Measurements from ENCODE around the gene MDM1. TPM values are rescaled to one million over a fixed set of nuclear protein-coding genes. Genes with fewer than 3 reads are reported as not detected.

Gene MDM1
- total and polyA plus RNA-seq, 2 donors, result 27.6 to 28.5 TPM

GRCh38 chr12:68374307-68374982, 42.3 kb upstream of the MDM1 start:
- Histone ChIP-seq H3K27ac (ENCODE audit: low read depth in 1 of 2, low read length in 1 of 2) (peak overlapping the region; percentile 10 to 25), H3K27me3 (ENCODE audit: control insufficient read depth in 2 of 2, insufficient read depth in 1 of 2, low read length in 1 of 2) (no peaks in the 10 kb centered on the region), H3K9me3 (ENCODE audit: control insufficient read depth in 2 of 2, insufficient read depth in 1 of 2, low read length in 1 of 2) (no peaks in the 10 kb centered on the region), H3K36me3 (ENCODE audit: control insufficient read depth in 2 of 2, insufficient read depth in 2 of 2, low read length in 1 of 2) (no peaks in the 10 kb centered on the region), H3K4me3 (ENCODE audit: low read length in 2 of 2) (no peak overlapping the region), H3K4me1 (ENCODE audit: control insufficient read depth in 2 of 2, insufficient read depth in 2 of 2, low read length in 2 of 2) (peaks cover 5 to 32% of the 10 kb centered on the region in 2 donors)
- 89% methylated on average over 10 of the region's 10 CpGs for WGBS
- DNase-seq (ENCODE audit: low read depth in 6 of 9, low spot score in 9 of 9), result no peak

DNA sequence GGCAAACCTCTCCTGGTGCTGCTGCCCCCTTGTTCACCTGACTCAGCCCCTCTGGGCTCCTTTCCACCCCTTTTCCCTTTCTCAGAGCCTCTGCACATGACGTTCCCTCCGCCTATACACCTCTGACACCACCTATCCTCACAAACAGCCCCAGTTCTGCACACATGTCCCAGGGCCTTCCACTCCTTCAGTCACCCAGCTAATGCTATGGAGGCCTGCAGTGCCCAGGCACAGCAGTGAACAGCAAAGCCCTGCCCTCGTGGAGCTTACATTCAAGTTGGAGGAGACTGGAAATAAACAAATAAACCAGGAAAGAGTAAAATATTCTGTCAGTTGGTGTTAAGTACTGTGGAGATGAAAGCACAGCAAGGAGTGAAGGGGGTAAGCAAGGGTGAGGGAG, 38.5 kb upstream of the MDM1 start:
- WGBS, result 96% methylated on average over 3 of the region's 3 CpGs
- DNase-seq (ENCODE audit: low read depth in 6 of 9, low spot score in 9 of 9), result no peak
- Histone ChIP-seq H3K4me1 (ENCODE audit: control insufficient read depth in 2 of 2, insufficient read depth in 2 of 2, low read length in 2 of 2) (peaks cover 5 to 43% of the 10 kb centered on the region in 2 donors), H3K9me3 (ENCODE audit: control insufficient read depth in 2 of 2, insufficient read depth in 1 of 2, low read length in 1 of 2) (no peaks in the 10 kb centered on the region), H3K27ac (ENCODE audit: low read depth in 1 of 2, low read length in 1 of 2) (no peak overlapping the region), H3K36me3 (ENCODE audit: control insufficient read depth in 2 of 2, insufficient read depth in 2 of 2, low read length in 1 of 2) (no peaks in the 10 kb centered on the region), H3K4me3 (ENCODE audit: low read length in 2 of 2) (no peak overlapping the region), H3K27me3 (ENCODE audit: control insufficient read depth in 2 of 2, insufficient read depth in 1 of 2, low read length in 1 of 2) (no peaks in the 10 kb centered on the region)

DNA sequence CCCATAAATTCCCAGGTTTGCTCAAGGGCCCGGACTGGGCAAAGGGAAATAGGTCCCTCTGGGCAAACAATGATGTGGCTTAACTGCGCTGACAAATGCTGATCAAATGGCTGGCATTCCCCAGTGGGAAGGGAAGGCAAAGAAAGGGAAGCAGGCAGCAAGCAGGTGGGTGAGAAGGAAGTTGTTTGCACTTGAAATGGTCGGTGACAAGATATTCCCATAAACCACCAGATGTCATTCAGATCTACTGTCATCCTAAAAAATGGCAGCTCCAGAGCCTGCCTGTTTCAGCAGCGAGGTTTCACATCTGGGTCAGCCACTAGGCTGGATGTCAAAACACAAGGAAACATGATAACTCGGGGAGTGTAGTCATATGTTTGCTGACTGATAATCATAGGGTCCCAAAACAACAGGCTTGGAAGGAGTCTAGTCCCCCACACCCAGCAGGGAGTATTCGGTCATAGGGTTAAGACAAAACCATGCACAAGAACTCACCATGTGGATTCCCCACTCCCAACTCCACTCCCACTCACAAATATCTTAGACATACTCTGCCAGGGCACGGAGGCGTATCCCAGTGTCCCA, 37.9 kb upstream of the MDM1 start:
- H3K9me3 ChIP-seq (ENCODE audit: control insufficient read depth in 2 of 2, insufficient read depth in 1 of 2, low read length in 1 of 2), result no peaks in the 10 kb centered on the region
- H3K4me3 ChIP-seq (ENCODE audit: low read length in 2 of 2), result no peak overlapping the region
- H3K27ac ChIP-seq (ENCODE audit: low read depth in 1 of 2, low read length in 1 of 2), result no peak overlapping the region
- H3K4me1 ChIP-seq (ENCODE audit: control insufficient read depth in 2 of 2, insufficient read depth in 2 of 2, low read length in 2 of 2), result peaks cover 9 to 46% of the 10 kb centered on the region in 2 donors
- no peaks in the 10 kb centered on the region for H3K36me3 ChIP-seq (ENCODE audit: control insufficient read depth in 2 of 2, insufficient read depth in 2 of 2, low read length in 1 of 2)
- 83% methylated on average over 8 of the region's 8 CpGs for WGBS
- DNase-seq (ENCODE audit: low read depth in 6 of 9, low spot score in 9 of 9), result no peak
- no peaks in the 10 kb centered on the region for H3K27me3 ChIP-seq (ENCODE audit: control insufficient read depth in 2 of 2, insufficient read depth in 1 of 2, low read length in 1 of 2)

GRCh38 chr12:68368327-68368726, 36.2 kb upstream of the MDM1 start:
- 58% methylated on average over 2 of the region's 2 CpGs for WGBS
- no peak overlapping the region for H3K27ac ChIP-seq (ENCODE audit: low read depth in 1 of 2, low read length in 1 of 2)

DNA sequence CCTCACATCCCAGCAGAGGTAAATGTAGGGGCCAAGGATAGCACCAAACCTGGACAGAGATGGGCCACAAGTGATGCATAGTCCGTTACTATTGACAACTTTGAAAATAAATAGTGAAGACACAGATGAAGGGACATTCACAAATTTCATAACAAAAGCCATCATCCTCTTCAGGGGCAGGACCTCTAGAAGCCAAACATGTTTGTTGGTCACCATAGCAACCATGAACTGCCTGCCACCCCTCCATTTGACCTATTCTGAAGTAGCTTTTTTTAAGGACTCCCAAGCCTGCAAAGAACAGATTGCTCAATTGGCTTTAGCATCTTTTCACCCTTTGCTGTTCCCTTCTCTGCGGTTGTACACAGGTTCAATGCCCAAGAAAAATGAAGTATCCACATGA, 35.7 kb upstream of the MDM1 start:
- no peak for DNase-seq (ENCODE audit: low read depth in 6 of 9, low spot score in 9 of 9)
- Histone ChIP-seq H3K27ac (ENCODE audit: low read depth in 1 of 2, low read length in 1 of 2) (no peak overlapping the region), H3K9me3 (ENCODE audit: control insufficient read depth in 2 of 2, insufficient read depth in 1 of 2, low read length in 1 of 2) (no peaks in the 10 kb centered on the region), H3K4me3 (ENCODE audit: low read length in 2 of 2) (no peak overlapping the region), H3K36me3 (ENCODE audit: control insufficient read depth in 2 of 2, insufficient read depth in 2 of 2, low read length in 1 of 2) (no peaks in the 10 kb centered on the region), H3K27me3 (ENCODE audit: control insufficient read depth in 2 of 2, insufficient read depth in 1 of 2, low read length in 1 of 2) (no peaks in the 10 kb centered on the region), H3K4me1 (ENCODE audit: control insufficient read depth in 2 of 2, insufficient read depth in 2 of 2, low read length in 2 of 2) (peaks cover 6 to 42% of the 10 kb centered on the region in 2 donors)
- 97% methylated on average over 2 of the region's 2 CpGs for WGBS

More at GRCh38 chr12:68368327-68368726, 36.2 kb upstream of the MDM1 start:
- H3K36me3 ChIP-seq (ENCODE audit: control insufficient read depth in 2 of 2, insufficient read depth in 2 of 2, low read length in 1 of 2), result no peaks in the 10 kb centered on the region
- H3K4me3 ChIP-seq (ENCODE audit: low read length in 2 of 2), result no peak overlapping the region
- DNase-seq (ENCODE audit: low read depth in 6 of 9, low spot score in 9 of 9), result no peak
- H3K27me3 ChIP-seq (ENCODE audit: control insufficient read depth in 2 of 2, insufficient read depth in 1 of 2, low read length in 1 of 2), result no peaks in the 10 kb centered on the region
- H3K4me1 ChIP-seq (ENCODE audit: control insufficient read depth in 2 of 2, insufficient read depth in 2 of 2, low read length in 2 of 2), result peaks cover 9 to 46% of the 10 kb centered on the region in 2 donors
- no peaks in the 10 kb centered on the region for H3K9me3 ChIP-seq (ENCODE audit: control insufficient read depth in 2 of 2, insufficient read depth in 1 of 2, low read length in 1 of 2)

GRCh38 chr12:68367116-68367515, 35.0 kb upstream of the MDM1 start:
- Histone ChIP-seq H3K27ac (ENCODE audit: low read depth in 1 of 2, low read length in 1 of 2) (no peak overlapping the region), H3K27me3 (ENCODE audit: control insufficient read depth in 2 of 2, insufficient read depth in 1 of 2, low read length in 1 of 2) (no peaks in the 10 kb centered on the region)

DNA sequence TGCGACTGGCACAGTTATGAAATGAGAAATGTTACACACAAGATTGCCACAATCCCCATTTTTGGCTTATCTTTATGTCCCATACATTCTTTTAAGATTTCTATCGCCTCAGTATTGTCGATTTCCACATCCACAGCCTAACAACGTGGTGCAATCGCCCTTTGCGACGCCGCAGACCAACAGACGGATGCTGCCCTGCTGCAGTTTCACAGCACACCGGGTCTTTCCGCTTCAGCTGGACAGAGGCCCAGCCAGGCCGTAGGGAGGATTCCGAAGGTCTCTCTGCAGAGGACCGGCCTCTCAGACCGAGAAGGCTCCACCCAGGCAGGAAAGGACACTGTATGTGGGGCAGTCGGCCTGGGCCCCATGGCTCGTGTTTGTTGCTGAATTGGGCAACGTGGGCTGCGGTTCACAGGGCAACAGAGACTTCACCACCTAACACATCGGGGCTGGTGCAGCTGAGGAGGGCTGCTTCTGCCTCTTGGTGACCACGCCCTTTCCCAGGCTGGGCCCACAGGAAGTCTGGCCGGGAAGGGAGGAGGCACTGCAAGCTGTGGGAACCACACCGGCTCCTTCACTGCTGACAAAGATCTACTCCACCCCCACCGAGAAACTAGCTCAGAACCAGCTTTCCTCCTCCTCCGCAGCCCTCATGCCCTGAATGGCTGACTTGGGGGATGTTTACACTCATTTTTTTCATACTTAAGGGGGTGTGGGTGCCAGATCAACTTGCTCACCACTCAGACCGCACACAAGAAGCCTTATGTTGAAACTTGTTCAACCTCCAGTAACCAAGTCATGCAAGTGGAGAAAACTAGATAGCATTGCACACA, 32.9 kb upstream of the MDM1 start:
- DNase-seq (ENCODE audit: low read depth in 6 of 9, low spot score in 9 of 9), result peak; percentile 65 to 92 (median 81)
- under 1% methylated on average over 26 of the region's 26 CpGs for WGBS
- H3K4me3 ChIP-seq (ENCODE audit: low read length in 2 of 2), result peak overlapping the region; percentile 28 to 40
- no peaks in the 10 kb centered on the region for H3K9me3 ChIP-seq (ENCODE audit: control insufficient read depth in 2 of 2, insufficient read depth in 1 of 2, low read length in 1 of 2)
- peak overlapping the region; percentile 79 to 87 for H3K27ac ChIP-seq (ENCODE audit: low read depth in 1 of 2, low read length in 1 of 2)
- H3K4me1 ChIP-seq (ENCODE audit: control insufficient read depth in 2 of 2, insufficient read depth in 2 of 2, low read length in 2 of 2), result peaks cover 4 to 35% of the 10 kb centered on the region in 2 donors
- H3K27me3 ChIP-seq (ENCODE audit: control insufficient read depth in 2 of 2, insufficient read depth in 1 of 2, low read length in 1 of 2), result no peaks in the 10 kb centered on the region
- no peaks in the 10 kb centered on the region for H3K36me3 ChIP-seq (ENCODE audit: control insufficient read depth in 2 of 2, insufficient read depth in 2 of 2, low read length in 1 of 2)

More at GRCh38 chr12:68367116-68367515, 35.0 kb upstream of the MDM1 start:
- DNase-seq (ENCODE audit: low read depth in 6 of 9, low spot score in 9 of 9), result no peak
- Histone ChIP-seq H3K4me3 (ENCODE audit: low read length in 2 of 2) (no peak overlapping the region), H3K9me3 (ENCODE audit: control insufficient read depth in 2 of 2, insufficient read depth in 1 of 2, low read length in 1 of 2) (no peaks in the 10 kb centered on the region), H3K4me1 (ENCODE audit: control insufficient read depth in 2 of 2, insufficient read depth in 2 of 2, low read length in 2 of 2) (peaks cover 4 to 35% of the 10 kb centered on the region in 2 donors), H3K36me3 (ENCODE audit: control insufficient read depth in 2 of 2, insufficient read depth in 2 of 2, low read length in 1 of 2) (no peaks in the 10 kb centered on the region)
- 69% methylated on average over 1 of the region's 1 CpG for WGBS

DNA sequence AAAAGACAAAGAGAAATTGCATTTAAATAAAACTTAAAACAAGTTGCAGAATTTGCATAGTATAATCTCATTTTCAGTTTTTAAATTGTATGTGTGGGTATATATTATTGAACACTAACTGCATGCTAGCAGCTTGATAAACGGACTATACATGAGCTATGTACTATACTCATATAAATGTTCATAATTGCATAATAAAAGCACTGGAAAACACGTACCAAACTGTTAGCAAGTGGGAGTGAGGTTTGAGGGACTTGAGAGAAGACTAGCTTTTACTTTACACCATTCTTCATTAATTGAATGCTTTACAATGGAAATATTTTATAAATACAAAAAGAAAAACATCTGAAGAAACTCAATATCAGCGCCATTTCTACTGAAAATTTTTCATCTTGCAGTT, 32.2 kb upstream of the MDM1 start:
- Histone ChIP-seq H3K9me3 (ENCODE audit: control insufficient read depth in 2 of 2, insufficient read depth in 1 of 2, low read length in 1 of 2) (no peaks in the 10 kb centered on the region), H3K27me3 (ENCODE audit: control insufficient read depth in 2 of 2, insufficient read depth in 1 of 2, low read length in 1 of 2) (no peaks in the 10 kb centered on the region), H3K4me3 (ENCODE audit: low read length in 2 of 2) (no peak overlapping the region), H3K36me3 (ENCODE audit: control insufficient read depth in 2 of 2, insufficient read depth in 2 of 2, low read length in 1 of 2) (no peaks in the 10 kb centered on the region), H3K27ac (ENCODE audit: low read depth in 1 of 2, low read length in 1 of 2) (peak overlapping the region in 1 of 2 donors; percentile 87), H3K4me1 (ENCODE audit: control insufficient read depth in 2 of 2, insufficient read depth in 2 of 2, low read length in 2 of 2) (peaks cover 4 to 35% of the 10 kb centered on the region in 2 donors)
- 57% methylated on average over 3 of the region's 3 CpGs for WGBS
- no peak for DNase-seq (ENCODE audit: low read depth in 6 of 9, low spot score in 9 of 9)

DNA sequence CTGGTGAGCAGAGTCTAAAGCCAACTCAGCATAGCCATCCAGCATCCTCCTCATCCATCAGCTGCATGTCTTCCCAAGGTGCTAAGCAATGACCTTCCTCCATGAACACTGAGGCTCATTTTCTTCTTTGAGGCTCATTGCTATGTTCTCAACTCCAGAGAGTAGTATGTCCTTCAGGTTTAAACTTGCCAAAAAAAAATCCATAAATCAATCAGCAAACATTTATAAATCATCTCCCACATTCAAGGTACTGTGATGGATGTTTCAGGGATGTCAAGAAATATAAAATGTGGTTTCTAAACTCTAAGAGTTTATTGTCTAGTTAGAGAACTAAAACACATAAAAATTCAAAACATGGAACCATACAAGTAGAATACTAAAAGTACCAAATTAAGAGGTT, 29.8 kb upstream of the MDM1 start:
- Histone ChIP-seq H3K27me3 (ENCODE audit: control insufficient read depth in 2 of 2, insufficient read depth in 1 of 2, low read length in 1 of 2) (no peaks in the 10 kb centered on the region), H3K36me3 (ENCODE audit: control insufficient read depth in 2 of 2, insufficient read depth in 2 of 2, low read length in 1 of 2) (no peaks in the 10 kb centered on the region), H3K27ac (ENCODE audit: low read depth in 1 of 2, low read length in 1 of 2) (no peak overlapping the region), H3K9me3 (ENCODE audit: control insufficient read depth in 2 of 2, insufficient read depth in 1 of 2, low read length in 1 of 2) (no peaks in the 10 kb centered on the region), H3K4me3 (ENCODE audit: low read length in 2 of 2) (no peak overlapping the region), H3K4me1 (ENCODE audit: control insufficient read depth in 2 of 2, insufficient read depth in 2 of 2, low read length in 2 of 2) (peaks cover 4 to 34% of the 10 kb centered on the region in 2 donors)
- DNase-seq (ENCODE audit: low read depth in 6 of 9, low spot score in 9 of 9), result no peak

Measured in thymus (tissue), 11 donors.